DOHH2 (cell line): ENCODE measurements around the gene FLT3.
"Not testable (repeated sequence)": the region's sequence is repeated elsewhere in the genome, so short reads cannot be mapped to it uniquely, and the experiment has no call there.

Experiments
- H3F3A ChIP-seq: fragments of 200-600 bp; sonication (generic), shearing (Covaris generic); 2 replicates; pipeline ENCODE4 v1.6.0; 2016; ENCODE audit warnings: antibody characterized with exemption, mild to moderate bottlenecking; ENCODE audit not compliant: control insufficient read depth, insufficient read depth
- H3K27ac ChIP-seq: fragments of 200-600 bp; sonication (generic); 2 replicates; pipeline ENCODE4 v1.5.1; 2014; ENCODE audit warnings: low read depth, mild to moderate bottlenecking, low read length, moderate library complexity
- H3K27me3 ChIP-seq: fragments of 200-600 bp; sonication (generic); 2 replicates; pipeline ENCODE4 v1.6.1; 2014; ENCODE audit warnings: mild to moderate bottlenecking, low read length, mixed read lengths; ENCODE audit not compliant: control insufficient read depth
- H3K36me3 ChIP-seq: fragments of 200-600 bp; sonication (generic); 2 replicates; pipeline ENCODE4 v1.6.1; 2014; ENCODE audit warnings: mild to moderate bottlenecking, low read length, moderate library complexity, mixed read lengths; ENCODE audit not compliant: control insufficient read depth
- H3K4me1 ChIP-seq: fragments of 200-600 bp; sonication (generic); 2 replicates; pipeline ENCODE4 v1.6.1; 2014; ENCODE audit warnings: mild to moderate bottlenecking, low read length, mixed read lengths; ENCODE audit not compliant: control insufficient read depth
- H3K4me2 ChIP-seq: fragments of 200-600 bp; sonication (generic); 2 replicates; pipeline ENCODE4 v1.6.0; 2014; ENCODE audit warnings: mild to moderate bottlenecking, low read length, moderate library complexity
- H3K4me3 ChIP-seq: fragments of 200-600 bp; sonication (generic); 2 replicates; pipeline ENCODE4 v1.5.1; 2014; ENCODE audit warnings: mild to moderate bottlenecking, low read length, mixed read lengths
- H3K79me2 ChIP-seq: fragments of 200-600 bp; sonication (generic); 2 replicates; pipeline ENCODE4 v1.6.1; 2014; ENCODE audit warnings: mild to moderate bottlenecking, low read length, mixed read lengths; ENCODE audit not compliant: control insufficient read depth
- H3K9me2 ChIP-seq: fragments of 200-600 bp; sonication (generic); replicated peaks from 2 replicates; pipeline ENCODE4 v1.6.1; 2014; ENCODE audit warnings: mild to moderate bottlenecking, low read length, mixed read lengths; ENCODE audit not compliant: control insufficient read depth
- H3K9me3 ChIP-seq: fragments of 200-600 bp; sonication (generic); 2 replicates; pipeline ENCODE4 v1.6.1; 2014; ENCODE audit warnings: antibody characterized with exemption, low read length, mixed read lengths; ENCODE audit not compliant: control insufficient read depth, insufficient read depth
- H4K20me1 ChIP-seq: fragments of 200-600 bp; sonication (generic); 2 replicates; pipeline ENCODE4 v1.6.0; 2014; ENCODE audit warnings: low read depth, mild to moderate bottlenecking, antibody characterized with exemption, low read length, moderate library complexity; ENCODE audit not compliant: control insufficient read depth, insufficient read depth
- CTCF ChIP-seq: fragments of 200-600 bp; sonication (generic); IDR thresholded peaks from one replicate; pipeline ENCODE4 v1.5.1; 2014; ENCODE audit warnings: antibody characterized with exemption, mild to moderate bottlenecking, low read depth, low read length; ENCODE audit not compliant: poor library complexity, severe bottlenecking
- EZH2phosphoT487 ChIP-seq: fragments of 200-600 bp; sonication (generic); IDR thresholded peaks from 2 replicates; pipeline ENCODE4 v1.6.1; 2017; ENCODE audit warnings: borderline replicate concordance, mild to moderate bottlenecking, antibody characterized with exemption, low read length, moderate library complexity, mixed read lengths

FLT3 gene

GRCh38 chr13:28010046-28010445 lies 90.3 kb downstream of the FLT3 start:
- no peak overlapping the region for H3K27ac ChIP-seq
- TF ChIP-seq EZH2phosphoT487 (no peak), CTCF (no peak)
- H3K4me3 ChIP-seq = no peak overlapping the region
- no peaks in the 10 kb centered on the region for H4K20me1 ChIP-seq
- H3K4me2 ChIP-seq = no peak overlapping the region
- H3F3A ChIP-seq = no peaks in the 10 kb centered on the region
- no peaks in the 10 kb centered on the region for H3K79me2 ChIP-seq
- H3K9me3 ChIP-seq = no peaks in the 10 kb centered on the region
- peaks cover 9% of the 10 kb centered on the region for H3K4me1 ChIP-seq
- H3K27me3 ChIP-seq = no peaks in the 10 kb centered on the region
- H3K36me3 ChIP-seq = no peaks in the 10 kb centered on the region
- no peaks in the 10 kb centered on the region for H3K9me2 ChIP-seq

DNA sequence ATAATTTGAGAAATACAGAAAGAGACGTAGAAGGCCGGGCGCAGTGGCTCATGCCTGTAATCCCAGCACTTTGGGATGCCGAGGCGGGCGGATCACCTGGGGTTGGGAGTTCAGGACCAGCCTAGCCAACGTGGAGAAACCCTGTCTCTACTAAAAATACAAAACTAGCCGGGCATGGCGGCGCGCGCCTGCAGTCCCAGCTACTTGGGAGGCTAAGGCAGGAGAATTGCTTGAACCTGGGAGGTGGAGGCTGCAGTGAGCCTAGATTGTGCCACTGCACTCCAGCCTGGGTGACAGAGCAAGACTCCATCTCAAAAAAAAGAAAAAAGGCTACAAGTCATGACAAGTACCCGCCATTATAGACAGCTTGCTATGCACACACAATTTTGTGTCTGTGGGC lies 95.4 kb downstream of the FLT3 start:
- not testable (repeated sequence) for H3K27me3 ChIP-seq, H3K4me3 ChIP-seq, H4K20me1 ChIP-seq, H3K36me3 ChIP-seq, H3K4me1 ChIP-seq, H3K9me2 ChIP-seq, H3K9me3 ChIP-seq, H3K79me2 ChIP-seq, H3K27ac ChIP-seq, H3K4me2 ChIP-seq, H3F3A ChIP-seq

GRCh38 chr13:28002886-28003698 lies 97.3 kb downstream of the FLT3 start:
- H3K4me1 ChIP-seq = peaks cover 4% of the 10 kb centered on the region; the same call in 1 of the 2 replicates
- H3K4me3 ChIP-seq = no peak overlapping the region
- no peaks in the 10 kb centered on the region for H3K27me3 ChIP-seq
- H3K9me2 ChIP-seq = no peaks in the 10 kb centered on the region
- TF ChIP-seq CTCF (no peak), EZH2phosphoT487 (no peak)
- no peak overlapping the region for H3K27ac ChIP-seq
- no peaks in the 10 kb centered on the region for H3K79me2 ChIP-seq
- no peak overlapping the region for H3K4me2 ChIP-seq
- no peaks in the 10 kb centered on the region for H4K20me1 ChIP-seq
- no peaks in the 10 kb centered on the region for H3K36me3 ChIP-seq
- H3F3A ChIP-seq = no peaks in the 10 kb centered on the region
- H3K9me3 ChIP-seq = no peaks in the 10 kb centered on the region

- Histone ChIP-seq H3K9me3 (no peaks in the 10 kb centered on the region), H4K20me1 (no peaks in the 10 kb centered on the region), H3K9me2 (no peaks in the 10 kb centered on the region), H3K4me2 (no peak overlapping the region), H3K4me1 (peaks cover 5% of the 10 kb centered on the region; the same call in 1 of the 2 replicates), H3K36me3 (no peaks in the 10 kb centered on the region), H3K27ac (no peak overlapping the region), H3K4me3 (no peak overlapping the region), H3K79me2 (no peaks in the 10 kb centered on the region), H3K27me3 (no peaks in the 10 kb centered on the region), H3F3A (0 out of 2 replicates have a peak, but pooled peaks cover 2% of the 10 kb centered on the region)
- TF ChIP-seq EZH2phosphoT487 (no peak), CTCF (no peak)
Measured at GRCh38 chr13:28001837-28002473, 98.4 kb downstream of the FLT3 start.
